Suprapubic skin (tissue), 4 donors: ENCODE measurements around the gene DUSP1. TPM values are rescaled to one million over a fixed set of nuclear protein-coding genes. Genes with fewer than 3 reads are reported as not detected.

Experiments used
- DNase-seq, 2 donors: peaks; one replicate each; pipeline ENCODE4 v3.0.0-alpha.2; 2019; ENCODE audit warnings: low spot score in 2 of 2
- H3K27ac ChIP-seq: fragments of 200-600 bp; sonication (generic); one replicate; pipeline ENCODE4 v1.5.1; 2019
- H3K27me3 ChIP-seq: fragments of 200-600 bp; sonication (generic); one replicate; pipeline ENCODE4 v1.5.1; 2019
- H3K36me3 ChIP-seq: fragments of 200-600 bp; sonication (generic); one replicate; pipeline ENCODE4 v1.5.1; 2019
- H3K4me1 ChIP-seq: fragments of 200-600 bp; sonication (generic); one replicate; pipeline ENCODE4 v1.5.1; 2019
- H3K4me3 ChIP-seq: fragments of 200-600 bp; sonication (generic); one replicate; pipeline ENCODE4 v1.5.1; 2019; ENCODE audit warnings: mild to moderate bottlenecking
- H3K9me3 ChIP-seq: fragments of 200-600 bp; sonication (generic); one replicate; pipeline ENCODE4 v1.5.1; 2019
- EP300 ChIP-seq: sonication (generic); formaldehyde crosslinking; IDR thresholded peaks from one replicate; pipeline ENCODE4 v1.6.1; 2017; ENCODE audit warnings: antibody characterized with exemption
- POLR2A ChIP-seq, 2 donors: fragments of 450-650 bp; IDR thresholded peaks; one replicate each; pipeline ENCODE4 v1.6.1; 2017; ENCODE audit warnings: antibody characterized with exemption in 2 of 2, mild to moderate bottlenecking in 2 of 2, moderate library complexity in 2 of 2
- POLR2AphosphoS5 ChIP-seq, 3 donors: sonication (generic); formaldehyde crosslinking; IDR thresholded peaks; one replicate each; pipeline ENCODE4 v1.6.1; 2017; ENCODE audit warnings: antibody characterized with exemption in 3 of 3
- WGBS: methylation state at CpG from one replicate; pipeline ENCODE4 v1.1.5; 2018; 5-methylcytosine and 5-hydroxymethylcytosine counted together
- total RNA-seq, 4 donors: library from RNA; depleted of rRNA; stranded (reverse); fragments of >200 nt; gene quantifications; one replicate each; pipeline ENCODE4 v1.1.0, GENCODE V29; 2016
- TF ChIP-seq, protein P1 (sequence below), 2 donors: fragments of 200-600 bp in 1 of 2; fragments of 450-650 bp in 1 of 2; sonication (generic) in 1 of 2; IDR thresholded peaks; one replicate each; pipeline ENCODE4 v1.5.1; 2016 to 2019; ENCODE audit warnings: antibody characterized with exemption in 2 of 2, mild to moderate bottlenecking in 1 of 2, moderate library complexity in 1 of 2

DUSP1 gene
- total RNA-seq, 4 donors from 2014 or later: 1,246 to 2,948 (median 1,762) TPM

DNA sequence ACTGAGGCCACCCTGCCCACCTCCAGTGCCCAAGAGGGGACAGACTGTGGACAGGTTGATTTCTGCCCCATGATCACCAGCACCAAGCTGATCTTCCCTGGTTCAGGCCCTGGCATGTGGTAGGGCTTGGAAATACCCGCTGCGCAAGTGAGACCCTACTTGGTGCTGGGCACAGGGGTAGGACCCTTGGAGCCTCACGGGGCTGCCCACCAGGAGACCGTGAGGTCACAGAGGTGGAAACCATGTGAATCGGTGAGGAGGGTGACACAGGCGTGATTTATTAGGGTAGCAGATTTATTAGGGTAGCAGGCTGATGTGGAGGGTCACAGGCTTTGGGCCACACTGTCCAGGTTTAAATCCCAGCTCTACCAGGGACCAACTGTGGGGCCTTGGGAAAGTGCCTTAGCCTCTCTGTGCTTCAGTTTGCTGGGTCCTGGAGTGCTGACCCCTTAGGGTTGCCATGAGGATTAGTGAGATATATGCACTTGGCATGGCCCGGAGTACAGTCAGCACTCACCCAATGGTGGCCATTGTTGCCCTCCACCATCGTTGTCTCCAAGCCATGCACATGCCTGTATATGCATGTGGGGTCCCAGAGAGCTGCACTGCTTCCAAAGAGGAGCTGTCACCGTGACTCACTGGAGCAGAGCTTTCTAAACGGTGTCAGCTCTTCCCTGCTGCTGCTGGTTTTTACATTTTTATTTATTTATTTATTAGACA is 20.9 kb upstream of the DUSP1 start:
- H3K9me3 ChIP-seq: no peaks in the 10 kb centered on the region
- TF ChIP-seq POLR2AphosphoS5 (IDR thresholded peaks at IDR 0.05): no peak
- TF ChIP-seq EP300: no peak
- no peak for TF ChIP-seq POLR2A (IDR thresholded peaks at IDR 0.05)
- TF ChIP-seq, protein P1, sequence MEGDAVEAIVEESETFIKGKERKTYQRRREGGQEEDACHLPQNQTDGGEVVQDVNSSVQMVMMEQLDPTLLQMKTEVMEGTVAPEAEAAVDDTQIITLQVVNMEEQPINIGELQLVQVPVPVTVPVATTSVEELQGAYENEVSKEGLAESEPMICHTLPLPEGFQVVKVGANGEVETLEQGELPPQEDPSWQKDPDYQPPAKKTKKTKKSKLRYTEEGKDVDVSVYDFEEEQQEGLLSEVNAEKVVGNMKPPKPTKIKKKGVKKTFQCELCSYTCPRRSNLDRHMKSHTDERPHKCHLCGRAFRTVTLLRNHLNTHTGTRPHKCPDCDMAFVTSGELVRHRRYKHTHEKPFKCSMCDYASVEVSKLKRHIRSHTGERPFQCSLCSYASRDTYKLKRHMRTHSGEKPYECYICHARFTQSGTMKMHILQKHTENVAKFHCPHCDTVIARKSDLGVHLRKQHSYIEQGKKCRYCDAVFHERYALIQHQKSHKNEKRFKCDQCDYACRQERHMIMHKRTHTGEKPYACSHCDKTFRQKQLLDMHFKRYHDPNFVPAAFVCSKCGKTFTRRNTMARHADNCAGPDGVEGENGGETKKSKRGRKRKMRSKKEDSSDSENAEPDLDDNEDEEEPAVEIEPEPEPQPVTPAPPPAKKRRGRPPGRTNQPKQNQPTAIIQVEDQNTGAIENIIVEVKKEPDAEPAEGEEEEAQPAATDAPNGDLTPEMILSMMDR (IDR thresholded peaks at IDR 0.05): no peak
- H3K27ac ChIP-seq: no peak overlapping the region
- H3K27me3 ChIP-seq: no peaks in the 10 kb centered on the region
- no peaks in the 10 kb centered on the region for H3K36me3 ChIP-seq
- no peak overlapping the region for H3K4me3 ChIP-seq
- WGBS: 93% methylated on average over 10 of the region's 10 CpGs
- DNase-seq: peak; percentile 58 to 60
- H3K4me1 ChIP-seq: peaks cover 32% of the 10 kb centered on the region

DNA sequence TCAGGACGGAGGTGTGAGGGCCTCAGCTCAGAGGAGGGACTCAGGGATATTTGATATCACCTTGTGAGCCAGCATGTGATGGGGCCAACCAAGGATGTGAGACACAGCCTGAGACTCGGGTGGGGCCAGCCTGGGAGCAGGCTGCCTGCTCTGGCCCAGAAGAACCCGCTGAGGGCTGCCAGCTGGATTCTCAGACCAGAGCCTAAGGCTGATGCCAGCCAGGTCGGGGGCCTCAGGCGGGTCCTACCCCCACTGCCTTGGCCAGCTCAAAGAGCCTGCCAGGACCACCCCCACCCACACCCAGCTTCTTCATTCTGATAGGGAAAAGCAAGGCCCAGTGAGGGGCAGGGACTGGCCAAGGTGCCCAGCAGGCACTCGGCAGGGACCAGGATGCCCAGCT is 20.3 kb upstream of the DUSP1 start:
- no peaks in the 10 kb centered on the region for H3K9me3 ChIP-seq
- no peaks in the 10 kb centered on the region for H3K36me3 ChIP-seq
- H3K27me3 ChIP-seq: no peaks in the 10 kb centered on the region
- H3K4me3 ChIP-seq: no peak overlapping the region
- DNase-seq: peak; percentile 56 to 63
- H3K27ac ChIP-seq: no peak overlapping the region
- WGBS: 71% methylated on average over 1 of the region's 6 CpGs
- H3K4me1 ChIP-seq: peaks cover 32% of the 10 kb centered on the region
- TF ChIP-seq POLR2AphosphoS5 (IDR thresholded peaks at IDR 0.05) (no peak), EP300 (no peak)
- TF ChIP-seq, protein P1 (IDR thresholded peaks at IDR 0.05): no peak

DNA sequence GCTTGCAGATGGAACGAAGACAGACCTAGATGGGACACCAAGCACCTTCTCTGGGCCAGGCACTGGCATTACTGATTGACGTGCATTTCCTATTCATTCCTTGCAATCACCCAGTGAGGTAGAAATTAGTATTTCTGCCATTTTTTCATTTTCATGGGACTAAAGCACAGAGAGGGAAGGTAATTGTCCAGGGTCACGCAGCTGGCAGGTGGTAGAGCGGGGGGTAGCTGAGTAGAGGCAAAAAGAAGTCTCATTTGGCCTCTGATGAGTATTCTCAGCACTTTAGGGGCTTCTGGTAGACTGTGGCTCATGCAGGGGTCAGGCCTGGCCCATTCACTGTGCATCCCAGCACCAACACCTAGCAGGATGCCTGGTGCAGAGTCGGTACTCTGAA is 19.5 kb upstream of the DUSP1 start:
- H3K9me3 ChIP-seq: no peaks in the 10 kb centered on the region
- no peaks in the 10 kb centered on the region for H3K27me3 ChIP-seq
- TF ChIP-seq POLR2A (IDR thresholded peaks at IDR 0.05) (no peak), EP300 (no peak), POLR2AphosphoS5 (IDR thresholded peaks at IDR 0.05) (no peak)
- TF ChIP-seq, protein P1 (IDR thresholded peaks at IDR 0.05): no peak
- H3K36me3 ChIP-seq: no peaks in the 10 kb centered on the region
- 87% methylated on average over 5 of the region's 5 CpGs for WGBS
- H3K27ac ChIP-seq: no peak overlapping the region
- no peak for DNase-seq
- peaks cover 32% of the 10 kb centered on the region for H3K4me1 ChIP-seq
- H3K4me3 ChIP-seq: no peak overlapping the region

DNA sequence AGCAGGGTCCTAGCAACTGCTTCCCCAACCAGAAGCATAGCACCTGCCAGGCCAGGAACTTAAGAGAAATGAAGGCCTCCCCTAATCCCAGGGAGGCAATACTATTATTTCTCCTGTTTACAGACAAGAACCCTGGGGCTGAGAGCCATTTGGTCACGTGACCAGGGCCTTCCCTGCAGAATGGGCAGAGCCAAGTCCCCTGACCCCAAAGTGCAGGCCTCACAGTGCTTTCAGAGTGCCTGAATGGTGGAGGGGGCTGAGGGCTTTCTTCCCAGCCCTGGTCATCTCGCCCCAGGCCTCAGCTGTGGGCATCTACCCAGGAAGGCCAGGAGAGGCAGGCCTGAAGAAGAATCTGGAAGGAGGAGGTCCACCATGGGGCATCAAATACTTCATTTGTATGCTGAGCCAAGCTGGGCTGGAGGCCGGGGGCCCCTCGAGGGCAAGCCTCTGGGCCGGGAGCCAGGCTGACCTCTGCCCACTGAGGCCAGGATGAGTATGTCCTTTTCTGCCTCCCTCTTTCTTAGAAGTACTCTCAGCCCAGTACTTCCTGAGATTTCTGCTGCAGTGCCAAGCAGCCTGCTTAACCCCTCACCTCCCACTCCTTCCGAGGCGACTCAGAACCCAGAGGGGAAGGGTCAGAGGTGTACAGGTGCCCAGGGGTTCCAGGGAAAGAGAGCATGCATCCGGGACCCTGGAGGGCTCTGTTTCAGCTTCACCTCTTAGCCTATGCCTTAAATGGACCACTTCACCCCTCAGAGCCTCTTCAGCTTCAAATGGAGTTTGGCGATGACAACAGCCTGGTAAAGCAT is 18.9 kb upstream of the DUSP1 start:
- peak; percentile 66 to 74 for DNase-seq
- H3K4me3 ChIP-seq: no peak overlapping the region
- no peak for TF ChIP-seq EP300
- no peak for TF ChIP-seq POLR2A (IDR thresholded peaks at IDR 0.05)
- TF ChIP-seq, protein P1 (IDR thresholded peaks at IDR 0.05): no peak
- TF ChIP-seq POLR2AphosphoS5 (IDR thresholded peaks at IDR 0.05): no peak
- H3K4me1 ChIP-seq: peaks cover 32% of the 10 kb centered on the region
- no peaks in the 10 kb centered on the region for H3K27me3 ChIP-seq
- 75% methylated on average over 9 of the region's 9 CpGs for WGBS
- no peaks in the 10 kb centered on the region for H3K36me3 ChIP-seq
- peak overlapping the region; percentile 75 for H3K27ac ChIP-seq
- no peaks in the 10 kb centered on the region for H3K9me3 ChIP-seq
